Breast epithelium (tissue), 3 donors: ENCODE results near the gene ANKRD52.

Source experiments
- CTCF ChIP-seq, 3 donors: fragments of 450-650 bp; IDR thresholded peaks; one replicate each; pipeline ENCODE4 v1.5.1; 2016 to 2017; ENCODE audit warnings: antibody characterized with exemption in 3 of 3, mild to moderate bottlenecking in 3 of 3, moderate library complexity in 3 of 3
- POLR2A ChIP-seq: fragments of 450-650 bp; IDR thresholded peaks from one replicate; pipeline ENCODE4 v1.6.1; 2016; ENCODE audit warnings: antibody characterized with exemption, mild to moderate bottlenecking, moderate library complexity
- POLR2AphosphoS5 ChIP-seq, 3 donors: sonication (generic); formaldehyde crosslinking; IDR thresholded peaks; one replicate each; pipeline ENCODE4 v1.6.1; 2017; ENCODE audit warnings: antibody characterized with exemption in 3 of 3

GRCh38 chr12:56248711-56249110 lies 9.5 kb downstream of the ANKRD52 start:
- TF ChIP-seq CTCF (IDR thresholded peaks at IDR 0.05) (no peak), POLR2A (no peak), POLR2AphosphoS5 (IDR thresholded peaks at IDR 0.05) (no peak)
